ENCODE measurements around the gene RNU6-8. TPM values are rescaled to one million over a fixed set of nuclear protein-coding genes. Genes with fewer than 3 reads are reported as not detected.

Gene RNU6-8
- total and polyA plus RNA-seq, 2 donors (not counting 1 experiment from before 2014, with no cell fraction given), result not detected

DNA sequence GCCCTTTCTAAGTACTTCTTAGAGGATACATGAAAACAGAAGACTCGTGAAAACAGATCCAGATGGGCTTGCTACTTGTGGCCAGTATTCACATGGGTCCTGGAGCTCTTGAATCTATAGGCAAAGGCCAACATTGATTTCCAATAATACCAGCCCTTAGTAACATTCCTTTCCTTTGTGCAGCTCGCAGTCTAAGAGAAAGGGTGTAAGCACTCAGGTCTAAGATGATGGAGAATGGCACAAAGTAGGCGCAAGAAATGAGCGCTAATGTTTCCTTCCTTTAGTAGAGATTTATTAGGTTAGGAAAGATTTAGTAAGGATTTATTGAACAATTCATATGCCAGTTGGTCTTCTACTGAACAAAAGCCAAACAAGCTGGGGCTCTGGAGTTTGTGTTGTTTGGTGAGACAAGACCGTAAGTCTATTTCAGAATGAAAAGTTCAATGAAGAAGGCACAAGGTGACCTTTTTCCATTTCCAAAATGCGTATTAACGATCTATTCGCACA lies 525 bp downstream of the RNU6-8 start:
- Histone ChIP-seq H3K36me3 (ENCODE audit: control insufficient read depth, insufficient read depth, low read length) (no peaks in the 10 kb centered on the region), H3K9me3 (ENCODE audit: control insufficient read depth, insufficient read depth, low read depth, low read length) (no peaks in the 10 kb centered on the region), H3K79me2 (ENCODE audit: control insufficient read depth, insufficient read depth, low read length) (no peaks in the 10 kb centered on the region), H4K20me1 (ENCODE audit: control insufficient read depth, extremely low read depth, insufficient read depth, low read length) (no peaks in the 10 kb centered on the region), H3K4me2 (ENCODE audit: extremely low read depth, insufficient read depth, low read length) (peak overlapping the region; percentile 97), H2AFZ (ENCODE audit: low read length) (no peak overlapping the region), H3K27ac (ENCODE audit: insufficient read depth, low read length) (no peak overlapping the region), H3K9ac (ENCODE audit: insufficient read depth, low read length) (no peak overlapping the region), H3K4me1 (ENCODE audit: control insufficient read depth, extremely low read depth, insufficient read depth, low read length) (no peaks in the 10 kb centered on the region), H3K4me3 (replicated peaks in 1 of 4; ENCODE audit: control extremely low read depth in 1 of 4, insufficient read depth in 1 of 4, low read depth in 3 of 4, low read length in 4 of 4) (peak overlapping the region; percentile 46 to 83 (median 58)), H3K27me3 (ENCODE audit: control insufficient read depth, insufficient read depth, low read length) (peaks cover 2% of the 10 kb centered on the region)
- TF ChIP-seq EZH2 (IDR thresholded peaks at IDR 0.05; ENCODE audit: low read length, missing control alignments), result no peak
- TF ChIP-seq, protein P1, sequence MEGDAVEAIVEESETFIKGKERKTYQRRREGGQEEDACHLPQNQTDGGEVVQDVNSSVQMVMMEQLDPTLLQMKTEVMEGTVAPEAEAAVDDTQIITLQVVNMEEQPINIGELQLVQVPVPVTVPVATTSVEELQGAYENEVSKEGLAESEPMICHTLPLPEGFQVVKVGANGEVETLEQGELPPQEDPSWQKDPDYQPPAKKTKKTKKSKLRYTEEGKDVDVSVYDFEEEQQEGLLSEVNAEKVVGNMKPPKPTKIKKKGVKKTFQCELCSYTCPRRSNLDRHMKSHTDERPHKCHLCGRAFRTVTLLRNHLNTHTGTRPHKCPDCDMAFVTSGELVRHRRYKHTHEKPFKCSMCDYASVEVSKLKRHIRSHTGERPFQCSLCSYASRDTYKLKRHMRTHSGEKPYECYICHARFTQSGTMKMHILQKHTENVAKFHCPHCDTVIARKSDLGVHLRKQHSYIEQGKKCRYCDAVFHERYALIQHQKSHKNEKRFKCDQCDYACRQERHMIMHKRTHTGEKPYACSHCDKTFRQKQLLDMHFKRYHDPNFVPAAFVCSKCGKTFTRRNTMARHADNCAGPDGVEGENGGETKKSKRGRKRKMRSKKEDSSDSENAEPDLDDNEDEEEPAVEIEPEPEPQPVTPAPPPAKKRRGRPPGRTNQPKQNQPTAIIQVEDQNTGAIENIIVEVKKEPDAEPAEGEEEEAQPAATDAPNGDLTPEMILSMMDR (conservative IDR thresholded peaks at IDR 0.05 in 1 of 2, IDR thresholded peaks at IDR 0.05 in 1 of 2; ENCODE audit: low read depth in 1 of 2, low read length in 2 of 2), result no peak
- peak in 1 of 2 donors; percentile 57 for DNase-seq (ENCODE audit: low read depth in 2 of 2)

DNA sequence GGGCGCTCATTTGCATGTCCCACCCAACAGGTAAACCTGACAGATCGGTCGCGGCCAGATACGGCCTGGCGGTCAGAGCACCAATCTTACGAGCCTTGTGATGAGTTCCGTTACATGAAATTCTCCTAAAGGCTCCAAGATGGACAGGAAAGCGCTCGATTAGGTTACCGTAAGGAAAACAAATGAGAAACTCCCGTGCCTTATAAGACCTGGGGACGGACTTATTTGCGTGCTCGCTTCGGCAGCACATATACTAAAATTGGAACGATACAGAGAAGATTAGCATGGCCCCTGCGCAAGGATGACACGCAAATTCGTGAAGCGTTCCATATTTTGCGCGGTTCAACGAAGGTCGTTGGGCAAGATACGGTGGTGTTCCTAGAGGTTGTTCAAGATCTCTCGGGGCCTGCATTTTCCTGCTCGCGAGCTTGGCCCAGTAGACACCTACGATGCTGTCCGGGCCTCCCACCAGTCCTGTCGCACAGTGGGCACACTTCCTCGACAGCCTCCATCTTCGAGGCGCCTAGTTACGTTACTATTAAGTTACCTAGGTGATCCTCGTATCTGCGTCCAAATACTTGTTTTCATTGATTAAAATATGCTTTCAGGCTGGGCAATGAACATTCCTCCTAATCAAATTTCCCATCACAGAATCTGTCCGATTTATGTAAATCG lies 1.1 kb downstream of the RNU6-8 start, which contains the start of gene RNU6-7:
Gene RNU6-7 (plus strand): TSS at position 230 of the 675 bp plus-strand sequence.
- no peaks in the 10 kb centered on the region for H3K4me1 ChIP-seq (ENCODE audit: control insufficient read depth, extremely low read depth, insufficient read depth, low read length)
- no peaks in the 10 kb centered on the region for H3K9me3 ChIP-seq (ENCODE audit: control insufficient read depth, insufficient read depth, low read depth, low read length)
- H3K27ac ChIP-seq (ENCODE audit: insufficient read depth, low read length), result no peak within 1 kb of the TSS
- H4K20me1 ChIP-seq (ENCODE audit: control insufficient read depth, extremely low read depth, insufficient read depth, low read length), result no peaks in the 10 kb centered on the region
- H3K4me3 ChIP-seq (replicated peaks in 1 of 4; ENCODE audit: control extremely low read depth in 1 of 4, insufficient read depth in 1 of 4, low read depth in 3 of 4, low read length in 4 of 4), result peak within 1 kb of the TSS; percentile 57 to 83 (median 62)
- no peaks in the 10 kb centered on the region for H3K36me3 ChIP-seq (ENCODE audit: control insufficient read depth, insufficient read depth, low read length)
- peak within 1 kb of the TSS; percentile 90 for H2AFZ ChIP-seq (ENCODE audit: low read length)
- no peaks in the 10 kb centered on the region for H3K79me2 ChIP-seq (ENCODE audit: control insufficient read depth, insufficient read depth, low read length)
- peak within 1 kb of the TSS; percentile 21 for H3K9ac ChIP-seq (ENCODE audit: insufficient read depth, low read length)
- peaks cover 2% of the 10 kb centered on the region for H3K27me3 ChIP-seq (ENCODE audit: control insufficient read depth, insufficient read depth, low read length)
- TF ChIP-seq, protein P1 (conservative IDR thresholded peaks at IDR 0.05 in 1 of 2, IDR thresholded peaks at IDR 0.05 in 1 of 2; ENCODE audit: low read depth in 1 of 2, low read length in 2 of 2), result no peak
- TF ChIP-seq EZH2 (IDR thresholded peaks at IDR 0.05; ENCODE audit: low read length, missing control alignments), result no peak
- H3K4me2 ChIP-seq (ENCODE audit: extremely low read depth, insufficient read depth, low read length), result peak within 1 kb of the TSS; percentile 97
- DNase-seq (ENCODE audit: low read depth in 2 of 2), result peak; percentile 32 to 64

- H3K9me3 ChIP-seq (ENCODE audit: control insufficient read depth, insufficient read depth, low read depth, low read length), result no peaks in the 10 kb centered on the region
- no peaks in the 10 kb centered on the region for H4K20me1 ChIP-seq (ENCODE audit: control insufficient read depth, extremely low read depth, insufficient read depth, low read length)
- no peaks in the 10 kb centered on the region for H3K79me2 ChIP-seq (ENCODE audit: control insufficient read depth, insufficient read depth, low read length)
- H3K4me2 ChIP-seq (ENCODE audit: extremely low read depth, insufficient read depth, low read length), result peak overlapping the region; percentile 97
- H3K36me3 ChIP-seq (ENCODE audit: control insufficient read depth, insufficient read depth, low read length), result no peaks in the 10 kb centered on the region
- H2AFZ ChIP-seq (ENCODE audit: low read length), result peak overlapping the region; percentile 90
- no peak for TF ChIP-seq EZH2 (IDR thresholded peaks at IDR 0.05; ENCODE audit: low read length, missing control alignments)
- TF ChIP-seq, protein P1 (conservative IDR thresholded peaks at IDR 0.05 in 1 of 2, IDR thresholded peaks at IDR 0.05 in 1 of 2; ENCODE audit: low read depth in 1 of 2, low read length in 2 of 2), result no peak
- no peaks in the 10 kb centered on the region for H3K4me1 ChIP-seq (ENCODE audit: control insufficient read depth, extremely low read depth, insufficient read depth, low read length)
- peak; percentile 66 for DNase-seq (ENCODE audit: low read depth in 2 of 2)
- peaks cover 2% of the 10 kb centered on the region for H3K27me3 ChIP-seq (ENCODE audit: control insufficient read depth, insufficient read depth, low read length)
- peak overlapping the region; percentile 57 to 83 (median 62) for H3K4me3 ChIP-seq (replicated peaks in 1 of 4; ENCODE audit: control extremely low read depth in 1 of 4, insufficient read depth in 1 of 4, low read depth in 3 of 4, low read length in 4 of 4)
- H3K27ac ChIP-seq (ENCODE audit: insufficient read depth, low read length), result no peak overlapping the region
- H3K9ac ChIP-seq (ENCODE audit: insufficient read depth, low read length), result peak overlapping the region; percentile 21
Observed at GRCh38 chr14:32201193-32201815, 1.8 kb downstream of the RNU6-8 start.
